Activated naive CD4-positive, alpha-beta T cell treated with anti-CD3 and anti-CD28 coated beads, Interleukin-2, amount 10 ng/mL, durations not matched to agents 7 days and 5 days (primary cell): ENCODE results near the gene OSBPL10.
"Not testable (repeated sequence)": the region's sequence is repeated elsewhere in the genome, so short reads cannot be mapped to it uniquely, and the experiment has no call there.

Experiments used
- CTCF ChIA-PET: fragments of 350-600 bp; sonication (Branson Sonifier 250); formaldehyde crosslinking; loops from one replicate; lab custom pipeline; 2021; ENCODE audit warnings: antibody characterized with exemption; lab: Charles Lee
- DNase-seq: peaks from one replicate; pipeline ENCODE4 v3.0.0-alpha.2; 2020
- H3K27ac Mint-ChIP-seq: one replicate; pipeline ENCODE4 v1.8.0; 2021; ENCODE audit warnings: mild to moderate bottlenecking, moderate library complexity, mixed read lengths
- H3K27me3 Mint-ChIP-seq: one replicate; pipeline ENCODE4 v1.8.0; 2021; ENCODE audit warnings: mild to moderate bottlenecking, mixed read lengths
- H3K36me3 Mint-ChIP-seq: one replicate; pipeline ENCODE4 v1.8.0; 2021; ENCODE audit warnings: mixed read lengths
- H3K4me1 Mint-ChIP-seq: one replicate; pipeline ENCODE4 v1.8.0; 2021; ENCODE audit warnings: mixed read lengths
- H3K4me3 Mint-ChIP-seq: one replicate; pipeline ENCODE4 v1.8.0; 2021; ENCODE audit warnings: mild to moderate bottlenecking, moderate library complexity, mixed read lengths
- H3K9me3 Mint-ChIP-seq: one replicate; pipeline ENCODE4 v1.8.0; 2021; ENCODE audit warnings: mixed read lengths

Gene OSBPL10

GRCh38 chr3:31875437-31875836 lies 105.6 kb downstream of the OSBPL10 start:
- no peak overlapping the region for H3K27ac Mint-ChIP-seq
- H3K27me3 Mint-ChIP-seq = peaks cover 4% of the 10 kb centered on the region
- no peaks in the 10 kb centered on the region for H3K36me3 Mint-ChIP-seq
- no peak overlapping the region for H3K4me3 Mint-ChIP-seq
- CTCF ChIA-PET = no interaction called here
- H3K9me3 Mint-ChIP-seq = no peaks in the 10 kb centered on the region
- H3K4me1 Mint-ChIP-seq = no peaks in the 10 kb centered on the region
- no peak for DNase-seq

DNA sequence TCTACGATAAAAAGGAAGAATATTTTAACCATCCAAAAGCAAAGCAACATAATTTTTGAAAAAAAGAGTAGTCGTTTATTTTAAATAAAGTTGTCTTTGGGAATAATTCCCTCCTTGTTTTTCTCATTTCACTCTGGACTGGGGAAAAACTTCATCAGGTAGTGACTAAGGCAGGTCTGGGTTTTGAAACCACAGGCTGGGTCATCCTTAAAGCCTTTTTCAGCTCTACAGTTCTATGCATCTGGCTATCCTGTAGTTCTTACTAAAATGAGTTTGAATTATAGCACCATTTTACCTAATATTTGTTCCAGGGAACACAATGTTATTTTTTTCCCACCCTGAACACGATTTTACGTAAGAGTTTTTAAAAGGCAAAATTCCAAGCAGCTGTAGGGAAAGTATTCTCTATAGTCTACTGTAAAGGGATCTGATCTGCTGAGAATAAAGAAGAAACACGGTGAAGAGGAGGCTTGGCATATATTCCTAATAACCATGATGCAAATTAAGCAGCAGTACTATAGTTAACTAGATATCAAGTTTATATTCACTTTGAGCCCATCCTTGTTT lies 107.7 kb downstream of the OSBPL10 start:
- no peak overlapping the region for H3K27ac Mint-ChIP-seq
- CTCF ChIA-PET = no interaction called here
- no peaks in the 10 kb centered on the region for H3K36me3 Mint-ChIP-seq

GRCh38 chr3:31871939-31872507 lies 109.0 kb downstream of the OSBPL10 start:
- no peak overlapping the region for H3K4me3 Mint-ChIP-seq
- H3K27ac Mint-ChIP-seq = no peak overlapping the region
- H3K27me3 Mint-ChIP-seq = no peaks in the 10 kb centered on the region
- no peaks in the 10 kb centered on the region for H3K4me1 Mint-ChIP-seq
- no peak for DNase-seq
- no peaks in the 10 kb centered on the region for H3K36me3 Mint-ChIP-seq
- no peaks in the 10 kb centered on the region for H3K9me3 Mint-ChIP-seq
- CTCF ChIA-PET = no interaction called here

More for the DNA sequence above, 107.7 kb downstream of the OSBPL10 start:
- Mint-ChIP-seq H3K4me1 (no peaks in the 10 kb centered on the region), H3K4me3 (no peak overlapping the region), H3K27me3 (no peaks in the 10 kb centered on the region), H3K9me3 (no peaks in the 10 kb centered on the region)
- DNase-seq = no peak

DNA sequence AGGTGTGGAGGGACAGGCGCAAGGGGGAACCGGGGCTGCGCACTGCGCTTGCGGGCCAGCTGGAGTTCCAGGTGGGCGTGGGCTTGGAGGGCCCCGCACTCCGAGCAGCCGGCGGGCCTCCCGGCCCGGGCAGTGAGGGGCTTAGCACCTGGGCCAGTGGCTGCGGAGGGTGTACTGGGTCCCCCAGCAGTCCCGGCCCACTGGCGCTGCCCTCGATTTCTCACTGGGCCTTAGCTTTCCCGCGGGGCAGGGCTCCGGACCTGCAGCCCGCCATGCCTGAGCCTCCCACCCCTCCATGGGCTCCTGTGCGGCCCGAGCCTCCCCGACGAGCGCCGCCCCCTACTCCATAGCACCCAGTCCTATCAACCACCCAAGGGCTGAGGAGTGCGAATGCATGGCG lies 111.0 kb downstream of the OSBPL10 start:
- H3K4me1 Mint-ChIP-seq, DNase-seq, H3K36me3 Mint-ChIP-seq, H3K27me3 Mint-ChIP-seq, H3K27ac Mint-ChIP-seq, H3K9me3 Mint-ChIP-seq, H3K4me3 Mint-ChIP-seq, CTCF ChIA-PET: not testable (repeated sequence)

- CTCF ChIA-PET = no interaction called here
- Mint-ChIP-seq H3K4me3 (no peak overlapping the region), H3K9me3 (no peaks in the 10 kb centered on the region), H3K36me3 (no peaks in the 10 kb centered on the region), H3K27ac (no peak overlapping the region), H3K4me1 (no peaks in the 10 kb centered on the region), H3K27me3 (peaks cover 5% of the 10 kb centered on the region)
- no peak for DNase-seq
Observed at GRCh38 chr3:31868236-31868635, 112.8 kb downstream of the OSBPL10 start.

DNA sequence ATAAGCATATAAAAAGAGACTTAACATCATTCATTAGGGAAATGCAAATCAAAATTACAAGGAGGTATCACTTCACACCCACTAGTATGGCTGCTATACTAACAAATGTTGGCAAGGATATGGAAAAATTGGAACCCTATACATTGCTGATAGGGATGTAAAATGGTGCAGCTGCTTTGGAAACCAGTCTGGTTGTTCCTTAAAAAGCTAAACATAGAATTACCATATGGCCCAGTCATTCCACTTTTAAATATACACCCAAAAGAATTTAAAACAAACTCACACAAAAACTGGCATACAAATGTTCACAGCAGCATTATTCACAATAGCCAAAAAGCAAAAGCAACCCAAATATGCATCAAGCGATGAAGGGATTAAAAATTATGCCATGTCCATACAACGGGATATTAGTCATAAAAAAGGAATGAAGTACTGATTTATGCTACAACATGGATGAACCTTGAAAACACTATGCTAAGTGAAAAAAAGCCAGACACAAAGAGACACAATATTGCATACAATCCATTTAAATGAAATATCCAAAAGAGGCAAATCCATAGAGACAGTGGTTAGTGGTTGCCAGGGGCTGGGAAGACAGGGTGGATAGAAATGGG lies 118.3 kb downstream of the OSBPL10 start:
- Mint-ChIP-seq H3K27me3 (peaks cover 13% of the 10 kb centered on the region), H3K9me3 (no peaks in the 10 kb centered on the region), H3K4me1 (no peaks in the 10 kb centered on the region), H3K4me3 (no peak overlapping the region), H3K36me3 (no peaks in the 10 kb centered on the region), H3K27ac (no peak overlapping the region)
- CTCF ChIA-PET = no interaction called here
- DNase-seq = no peak

DNA sequence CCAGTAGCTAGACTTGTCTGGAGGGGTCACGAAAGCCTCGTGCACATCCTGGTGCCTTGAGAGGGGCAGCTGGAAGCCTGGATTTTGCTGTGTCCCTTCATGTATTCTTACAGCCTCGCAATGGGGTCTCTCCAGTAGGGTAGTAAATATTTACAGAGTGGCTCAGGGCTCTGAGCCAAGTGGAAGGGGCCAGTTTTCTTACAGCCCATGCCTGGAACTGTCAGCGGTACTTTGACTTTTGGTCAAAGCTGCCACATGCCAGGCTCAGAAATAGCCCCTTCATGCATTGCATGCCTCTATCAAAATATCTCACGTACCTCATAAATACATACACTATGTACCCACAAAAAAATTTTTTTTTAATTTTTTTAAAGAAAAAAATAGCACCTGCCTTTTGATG lies 119.2 kb downstream of the OSBPL10 start:
- no peak for DNase-seq
- Mint-ChIP-seq H3K9me3 (no peaks in the 10 kb centered on the region), H3K27ac (no peak overlapping the region), H3K36me3 (no peaks in the 10 kb centered on the region), H3K27me3 (peaks cover 13% of the 10 kb centered on the region), H3K4me1 (no peaks in the 10 kb centered on the region), H3K4me3 (no peak overlapping the region)
- CTCF ChIA-PET = no interaction called here

- H3K4me1 Mint-ChIP-seq, H3K36me3 Mint-ChIP-seq, DNase-seq, H3K9me3 Mint-ChIP-seq, H3K27me3 Mint-ChIP-seq, CTCF ChIA-PET, H3K4me3 Mint-ChIP-seq, H3K27ac Mint-ChIP-seq: not testable (repeated sequence)
Observed at GRCh38 chr3:31860642-31861041, 120.4 kb downstream of the OSBPL10 start.

DNA sequence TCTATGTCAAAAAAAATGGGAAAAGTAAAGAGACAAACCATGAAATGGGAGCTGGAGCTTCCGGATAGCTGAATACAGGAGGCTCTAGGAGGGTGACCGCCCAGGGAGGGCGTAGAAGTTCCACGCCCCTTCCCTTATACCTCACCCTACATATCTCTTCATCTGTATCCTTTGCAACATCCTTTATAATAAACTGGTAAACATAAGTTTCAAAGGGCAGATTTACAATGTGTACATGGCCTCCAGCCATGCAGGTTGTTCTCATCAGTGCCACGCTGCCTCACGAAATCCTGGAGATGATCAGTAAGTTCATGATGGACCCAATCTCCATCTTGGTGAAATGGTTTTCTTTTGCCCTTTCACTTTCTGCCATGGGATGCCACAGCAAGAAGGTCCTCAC lies 121.8 kb downstream of the OSBPL10 start:
- Mint-ChIP-seq H3K36me3 (no peaks in the 10 kb centered on the region), H3K9me3 (no peaks in the 10 kb centered on the region), H3K4me1 (no peaks in the 10 kb centered on the region), H3K27ac (no peak overlapping the region), H3K4me3 (no peak overlapping the region), H3K27me3 (peaks cover 8% of the 10 kb centered on the region)
- CTCF ChIA-PET = interaction anchor here (1.3 kb wide), 1 partner anchor 160 kb away, joined by 3 read pairs; no protein-coding TSS in a partner anchor
- DNase-seq = no peak

GRCh38 chr3:31858439-31858838 lies 122.6 kb downstream of the OSBPL10 start:
- Mint-ChIP-seq H3K9me3 (no peaks in the 10 kb centered on the region), H3K27me3 (peaks cover 8% of the 10 kb centered on the region), H3K27ac (no peak overlapping the region), H3K36me3 (no peaks in the 10 kb centered on the region), H3K4me1 (no peaks in the 10 kb centered on the region), H3K4me3 (no peak overlapping the region)
- CTCF ChIA-PET = interaction anchor here (1.3 kb wide), 1 partner anchor 160 kb away, joined by 3 read pairs; no protein-coding TSS in a partner anchor
- DNase-seq = no peak

DNA sequence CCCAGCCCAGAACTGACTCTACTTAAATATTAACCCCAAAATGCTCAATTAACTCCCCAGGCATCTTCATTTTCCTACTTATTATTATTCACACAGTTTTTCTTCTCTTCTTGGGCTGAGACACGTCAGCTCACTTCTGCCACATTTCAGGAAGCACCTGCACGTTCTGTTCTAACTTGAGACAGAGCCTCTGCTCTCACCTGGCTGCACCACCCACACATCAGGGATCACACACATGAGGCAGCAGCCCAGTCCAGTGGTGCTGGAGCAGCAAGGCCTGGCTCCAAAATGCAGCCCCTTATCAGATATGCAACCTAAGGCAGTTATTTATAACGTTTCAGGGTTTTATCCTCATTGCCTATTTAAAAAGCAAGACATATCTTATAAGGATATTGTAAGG lies 127.5 kb downstream of the OSBPL10 start:
- H3K36me3 Mint-ChIP-seq = no peaks in the 10 kb centered on the region
- no peaks in the 10 kb centered on the region for H3K9me3 Mint-ChIP-seq
- CTCF ChIA-PET = no interaction called here
- no peak overlapping the region for H3K27ac Mint-ChIP-seq
- no peak overlapping the region for H3K4me3 Mint-ChIP-seq
- peaks cover 12% of the 10 kb centered on the region for H3K27me3 Mint-ChIP-seq
- DNase-seq = no peak
- H3K4me1 Mint-ChIP-seq = no peaks in the 10 kb centered on the region

GRCh38 chr3:31851278-31851677 lies 129.8 kb downstream of the OSBPL10 start:
- peaks cover 7% of the 10 kb centered on the region for H3K27me3 Mint-ChIP-seq
- H3K4me1 Mint-ChIP-seq = no peaks in the 10 kb centered on the region
- no peaks in the 10 kb centered on the region for H3K9me3 Mint-ChIP-seq
- H3K36me3 Mint-ChIP-seq = no peaks in the 10 kb centered on the region
- CTCF ChIA-PET = no interaction called here
- DNase-seq = no peak
- H3K27ac Mint-ChIP-seq = no peak overlapping the region
- no peak overlapping the region for H3K4me3 Mint-ChIP-seq

- H3K27me3 Mint-ChIP-seq = peaks cover 7% of the 10 kb centered on the region
- no peaks in the 10 kb centered on the region for H3K36me3 Mint-ChIP-seq
- no peaks in the 10 kb centered on the region for H3K4me1 Mint-ChIP-seq
- H3K27ac Mint-ChIP-seq = no peak overlapping the region
- H3K9me3 Mint-ChIP-seq = no peaks in the 10 kb centered on the region
- no peak for DNase-seq
- H3K4me3 Mint-ChIP-seq = no peak overlapping the region
- CTCF ChIA-PET = no interaction called here
Observed at GRCh38 chr3:31848911-31849310, 132.2 kb downstream of the OSBPL10 start.

- H3K4me1 Mint-ChIP-seq = no peaks in the 10 kb centered on the region
- H3K36me3 Mint-ChIP-seq = no peaks in the 10 kb centered on the region
- no peak for DNase-seq
- H3K9me3 Mint-ChIP-seq = no peaks in the 10 kb centered on the region
- H3K4me3 Mint-ChIP-seq = no peak overlapping the region
- peaks cover 7% of the 10 kb centered on the region for H3K27me3 Mint-ChIP-seq
- CTCF ChIA-PET = no interaction called here
- H3K27ac Mint-ChIP-seq = no peak overlapping the region
Observed at GRCh38 chr3:31848163-31848818, 132.8 kb downstream of the OSBPL10 start.

DNA sequence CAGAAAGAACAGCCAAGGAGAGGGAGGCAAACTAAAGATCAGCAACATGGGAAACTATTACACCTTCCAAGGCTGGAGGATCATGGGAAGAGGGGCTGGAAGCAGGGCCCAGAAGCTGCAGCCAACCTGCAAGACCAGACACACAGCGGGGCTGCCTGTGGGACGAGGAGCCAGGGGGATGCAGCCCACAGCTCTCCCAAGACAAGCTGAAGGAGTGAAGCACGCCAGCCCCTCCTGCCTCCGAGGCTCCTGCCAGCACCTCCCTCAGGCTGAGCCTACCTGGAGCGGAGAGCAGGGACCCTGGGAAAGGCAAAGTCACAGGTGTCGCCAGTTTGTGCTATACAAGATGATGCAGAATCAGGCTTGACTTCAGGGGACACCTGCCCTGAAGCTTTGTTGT lies 133.3 kb downstream of the OSBPL10 start:
- Mint-ChIP-seq H3K4me3 (no peak overlapping the region), H3K4me1 (no peaks in the 10 kb centered on the region), H3K27me3 (peaks cover 7% of the 10 kb centered on the region), H3K27ac (no peak overlapping the region), H3K36me3 (no peaks in the 10 kb centered on the region), H3K9me3 (no peaks in the 10 kb centered on the region)
- CTCF ChIA-PET = no interaction called here
- DNase-seq = no peak
